ENCODE data around the gene EGLN2.
A peak's percentile ranks its signal among the peaks of the same experiment; 100 is the strongest.

Gene EGLN2

DNA sequence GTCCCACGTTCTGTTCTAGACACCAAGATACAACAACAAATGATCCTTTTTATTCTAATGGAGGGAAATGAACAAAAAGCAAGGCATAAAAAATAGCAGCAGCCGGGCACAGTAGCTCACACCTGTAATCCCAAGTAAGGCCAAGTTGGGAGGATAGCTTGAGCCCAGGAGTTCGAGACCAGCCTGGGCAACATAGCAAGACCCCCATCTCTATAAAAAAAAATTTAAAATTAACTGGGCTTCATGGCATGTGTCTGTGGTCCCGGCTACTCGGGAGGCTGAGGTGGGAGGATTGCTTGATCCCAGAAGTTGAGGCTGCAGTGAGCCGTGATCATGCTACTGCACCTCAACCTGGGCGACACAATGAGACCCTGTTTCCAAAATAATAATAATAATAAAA lies 22.6 kb upstream of the EGLN2 start:
- Histone ChIP-seq H3K79me2 (ENCODE audit: insufficient read depth, low read length) (peaks cover 13% of the 10 kb centered on the region), H3K4me2 (ENCODE audit: insufficient read depth, low read length) (0 out of 2 replicates have a peak overlapping the region, but pooled peaks have one; percentile 68), H3K9me3 (ENCODE audit: insufficient read depth, low read length, severe bottlenecking) (no peaks in the 10 kb centered on the region), H3K27ac (ENCODE audit: low read length) (no peak overlapping the region), H3K27me3 (ENCODE audit: insufficient read depth, low read length, poor library complexity) (no peaks in the 10 kb centered on the region), H4K20me1 (ENCODE audit: insufficient read depth, low read length) (peaks cover 8% of the 10 kb centered on the region; the same call in 1 of the 2 replicates), H3K4me1 (ENCODE audit: insufficient read depth, low read length) (peaks cover 21% of the 10 kb centered on the region), H2AFZ (ENCODE audit: low read depth, low read length) (no peak overlapping the region), H3K36me3 (ENCODE audit: insufficient read depth, low read length) (no peaks in the 10 kb centered on the region; the same call in 1 of the 2 replicates), H3K4me3 (ENCODE audit: low read depth in 1 of 2, low read length in 2 of 2) (no peak overlapping the region), H3K9ac (ENCODE audit: low read depth, low read length) (no peak overlapping the region)
- TF ChIP-seq, protein P1, sequence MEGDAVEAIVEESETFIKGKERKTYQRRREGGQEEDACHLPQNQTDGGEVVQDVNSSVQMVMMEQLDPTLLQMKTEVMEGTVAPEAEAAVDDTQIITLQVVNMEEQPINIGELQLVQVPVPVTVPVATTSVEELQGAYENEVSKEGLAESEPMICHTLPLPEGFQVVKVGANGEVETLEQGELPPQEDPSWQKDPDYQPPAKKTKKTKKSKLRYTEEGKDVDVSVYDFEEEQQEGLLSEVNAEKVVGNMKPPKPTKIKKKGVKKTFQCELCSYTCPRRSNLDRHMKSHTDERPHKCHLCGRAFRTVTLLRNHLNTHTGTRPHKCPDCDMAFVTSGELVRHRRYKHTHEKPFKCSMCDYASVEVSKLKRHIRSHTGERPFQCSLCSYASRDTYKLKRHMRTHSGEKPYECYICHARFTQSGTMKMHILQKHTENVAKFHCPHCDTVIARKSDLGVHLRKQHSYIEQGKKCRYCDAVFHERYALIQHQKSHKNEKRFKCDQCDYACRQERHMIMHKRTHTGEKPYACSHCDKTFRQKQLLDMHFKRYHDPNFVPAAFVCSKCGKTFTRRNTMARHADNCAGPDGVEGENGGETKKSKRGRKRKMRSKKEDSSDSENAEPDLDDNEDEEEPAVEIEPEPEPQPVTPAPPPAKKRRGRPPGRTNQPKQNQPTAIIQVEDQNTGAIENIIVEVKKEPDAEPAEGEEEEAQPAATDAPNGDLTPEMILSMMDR (IDR thresholded peaks at IDR 0.05; ENCODE audit: borderline replicate concordance, extremely low read depth, low read length, poor library complexity, severe bottlenecking), result no peak
- TF ChIP-seq EZH2 (IDR thresholded peaks at IDR 0.05; ENCODE audit: borderline replicate concordance, low read depth, low read length, severe bottlenecking), result no peak
- ATAC-seq (ENCODE audit: insufficient read depth, low read depth), result no peak
- no peak for DNase-seq

DNA sequence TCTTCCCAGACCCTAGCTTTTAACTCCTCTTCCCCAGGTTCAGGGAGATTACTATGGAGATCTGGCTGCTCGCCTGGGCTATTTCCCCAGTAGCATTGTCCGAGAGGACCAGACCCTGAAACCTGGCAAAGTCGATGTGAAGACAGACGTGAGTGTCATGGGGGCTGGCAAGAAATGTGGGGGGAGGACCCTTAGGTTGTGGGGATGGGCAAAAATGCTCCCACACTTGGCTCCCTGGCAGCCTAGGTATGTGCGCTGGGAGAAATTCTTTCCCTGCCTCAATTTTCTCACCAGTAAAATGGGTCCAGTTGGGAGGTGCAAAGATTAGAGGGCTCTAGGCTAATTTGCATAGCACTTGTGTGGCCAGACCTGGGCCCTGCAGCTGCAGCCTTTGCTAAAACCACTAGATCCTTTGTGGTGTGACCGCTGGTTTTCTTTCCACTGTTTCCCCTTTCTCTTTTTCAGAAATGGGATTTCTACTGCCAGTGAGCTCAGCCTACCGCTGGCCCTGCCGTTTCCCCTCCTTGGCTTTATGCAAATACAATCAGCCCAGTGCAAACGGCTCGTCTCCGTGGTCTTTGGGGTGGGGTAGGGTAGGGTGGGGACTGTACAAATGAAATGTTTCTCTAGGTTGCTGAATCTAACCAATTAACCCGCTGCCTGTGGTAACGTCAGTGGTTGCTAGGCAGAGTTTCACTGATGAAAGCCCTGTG lies 21.9 kb upstream of the EGLN2 start:
- Histone ChIP-seq H3K4me3 (ENCODE audit: low read depth in 1 of 2, low read length in 2 of 2) (peak overlapping the region; percentile 15 to 83; a peak in 3 of 4 replicates), H3K9me3 (ENCODE audit: insufficient read depth, low read length, severe bottlenecking) (no peaks in the 10 kb centered on the region), H3K79me2 (ENCODE audit: insufficient read depth, low read length) (peaks cover 13% of the 10 kb centered on the region), H3K36me3 (ENCODE audit: insufficient read depth, low read length) (peaks cover 1% of the 10 kb centered on the region; the same call in 1 of the 2 replicates), H2AFZ (ENCODE audit: low read depth, low read length) (peak overlapping the region; percentile 86), H3K27ac (ENCODE audit: low read length) (peak overlapping the region; percentile 95), H3K9ac (ENCODE audit: low read depth, low read length) (peak overlapping the region; percentile 79), H3K4me2 (ENCODE audit: insufficient read depth, low read length) (peak overlapping the region; percentile 68), H3K4me1 (ENCODE audit: insufficient read depth, low read length) (peaks cover 21% of the 10 kb centered on the region), H3K27me3 (ENCODE audit: insufficient read depth, low read length, poor library complexity) (no peaks in the 10 kb centered on the region), H4K20me1 (ENCODE audit: insufficient read depth, low read length) (peaks cover 8% of the 10 kb centered on the region; the same call in 1 of the 2 replicates)
- peak; percentile 75 for ATAC-seq (ENCODE audit: insufficient read depth, low read depth)
- peak; percentile 97 for DNase-seq
- TF ChIP-seq EZH2 (IDR thresholded peaks at IDR 0.05; ENCODE audit: borderline replicate concordance, low read depth, low read length, severe bottlenecking), result no peak
- TF ChIP-seq, protein P1 (IDR thresholded peaks at IDR 0.05; ENCODE audit: borderline replicate concordance, extremely low read depth, low read length, poor library complexity, severe bottlenecking), result no peak

DNA sequence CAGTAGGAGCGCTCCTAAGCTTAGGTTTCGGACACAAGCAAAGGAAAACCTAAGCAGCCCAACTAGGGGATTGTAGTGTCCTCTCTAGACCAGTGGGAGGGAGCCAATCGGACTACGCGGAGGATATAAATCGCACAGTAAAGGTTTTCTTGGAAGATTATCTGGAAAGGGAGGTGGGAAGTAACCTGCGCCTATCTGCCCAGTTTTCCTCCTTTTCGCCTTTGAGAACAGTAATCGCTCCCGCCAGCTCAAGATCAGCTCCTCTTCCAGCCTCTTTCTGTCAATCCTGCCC lies 21.4 kb upstream of the EGLN2 start:
- Histone ChIP-seq H4K20me1 (ENCODE audit: insufficient read depth, low read length) (peaks cover 8% of the 10 kb centered on the region; the same call in 1 of the 2 replicates), H3K79me2 (ENCODE audit: insufficient read depth, low read length) (peaks cover 13% of the 10 kb centered on the region), H3K9me3 (ENCODE audit: insufficient read depth, low read length, severe bottlenecking) (no peaks in the 10 kb centered on the region), H3K27me3 (ENCODE audit: insufficient read depth, low read length, poor library complexity) (no peaks in the 10 kb centered on the region), H3K27ac (ENCODE audit: low read length) (peak overlapping the region; percentile 95), H2AFZ (ENCODE audit: low read depth, low read length) (peak overlapping the region; percentile 86), H3K4me1 (ENCODE audit: insufficient read depth, low read length) (peaks cover 21% of the 10 kb centered on the region), H3K4me2 (ENCODE audit: insufficient read depth, low read length) (peak overlapping the region; percentile 68), H3K36me3 (ENCODE audit: insufficient read depth, low read length) (peaks cover 4% of the 10 kb centered on the region; the same call in 1 of the 2 replicates), H3K4me3 (ENCODE audit: low read depth in 1 of 2, low read length in 2 of 2) (peak overlapping the region; percentile 15 to 83; a peak in 3 of 4 replicates), H3K9ac (ENCODE audit: low read depth, low read length) (peak overlapping the region; percentile 79)
- TF ChIP-seq, protein P1 (IDR thresholded peaks at IDR 0.05; ENCODE audit: borderline replicate concordance, extremely low read depth, low read length, poor library complexity, severe bottlenecking), result no peak
- no peak for TF ChIP-seq EZH2 (IDR thresholded peaks at IDR 0.05; ENCODE audit: borderline replicate concordance, low read depth, low read length, severe bottlenecking)
- DNase-seq, result no peak
- ATAC-seq (ENCODE audit: insufficient read depth, low read depth), result no peak
